K562 (cell line): ENCODE results near the gene BRCA1. TPM values are rescaled to one million over a fixed set of nuclear protein-coding genes. Genes with fewer than 3 reads are reported as not detected.

ENCODE experiments used
- CBFB ChIP-seq: sonication (generic); formaldehyde crosslinking; IDR thresholded peaks from 2 replicates; pipeline ENCODE4 v1.4.0; 2020; ENCODE audit warnings: mild to moderate bottlenecking, missing genetic modification reagents
- GABPA ChIP-seq: fragments of 200-800 bp; sonication (Bioruptor generic); conservative IDR thresholded peaks from 2 replicates; pipeline ENCODE4 v1.6.1; 2016; ENCODE audit warnings: low read depth, missing genetic modification characterization, missing compliant biosample characterization
- IRF1 ChIP-seq: sonication (generic); formaldehyde crosslinking; IDR thresholded peaks from 2 replicates; pipeline ENCODE4 v1.8.0; 2022; ENCODE audit warnings: missing genetic modification reagents, mild to moderate bottlenecking, borderline replicate concordance
- PKNOX1 ChIP-seq: fragments of 450-650 bp; IDR thresholded peaks from 2 replicates; pipeline ENCODE4 v1.6.1; 2016
- PREB ChIP-seq: sonication (generic); formaldehyde crosslinking; IDR thresholded peaks from 2 replicates; pipeline ENCODE4 v1.8.1; 2023; ENCODE audit warnings: mild to moderate bottlenecking, missing genetic modification reagents
- SMARCC2 ChIP-seq: fragments of 450-650 bp; IDR thresholded peaks from 2 replicates; pipeline ENCODE4 v1.6.1; 2017; ENCODE audit warnings: antibody characterized with exemption, moderate library complexity, mild to moderate bottlenecking, low read depth
- polyA plus RNA-seq, 8 experiments: library from polyadenylated mRNA; depleted of rRNA in 4 of 8; stranded (reverse) in 5 of 8; unstranded in 3 of 8; fragments of >200 nt; fragmentation: Nextera tagmentation in 2 of 8; fragmentation: Illumina TruSeq in 1 of 8; extraction: Ambion mirVana in 2 of 8; extraction: Trizol in 1 of 8; gene quantifications; 2 replicates each; pipeline versions ENCODE4 v1.2.1 to v1.2.3, GENCODE V29; 2011 to 2014; ENCODE audit warnings: inconsistent platforms in 1 of 8, missing spikeins in 1 of 8
- total RNA-seq, 7 experiments: library from RNA; depleted of rRNA in 6 of 7; stranded (reverse); fragments of >200 nt in 6 of 7; fragmentation: Illumina TruSeq in 2 of 7; extraction: Trizol in 2 of 7; gene quantifications; 2 replicates each; pipeline versions ENCODE4 v1.2.1 to v1.2.3, GENCODE V29; 2011 to 2021; ENCODE audit warnings: low replicate concordance in 1 of 7
- TF ChIP-seq, protein P1 (sequence below): fragments of 450-650 bp; IDR thresholded peaks from 2 replicates; pipeline ENCODE4 v1.6.1; 2016; ENCODE audit warnings: low read depth
- TF ChIP-seq, protein P2 (sequence below): fragments of 450-650 bp; formaldehyde crosslinking; IDR thresholded peaks from 2 replicates; pipeline ENCODE4 v1.4.0; 2020; ENCODE audit warnings: mild to moderate bottlenecking, moderate library complexity
- TF ChIP-seq, protein P3 (sequence below), 2 experiments: IDR thresholded peaks; 2 replicates each; pipeline ENCODE4 v1.6.1; 2012; ENCODE audit warnings: improper control_type of control experiment in 2 of 2, low read depth in 2 of 2, low read length in 2 of 2, borderline replicate concordance in 1 of 2

Gene BRCA1
- total and polyA plus RNA-seq, 9 of the 15 experiments (the other 6 are each of a cell fraction or from before 2014, with no cell fraction given): 25.9 to 95.3 (median 62.3) TPM

GRCh38 chr17:43020789-43021740 lies 104.1 kb downstream of the BRCA1 start (continued):
- no peak for TF ChIP-seq PREB (CRISPR knock-in tag)
- no peak for TF ChIP-seq IRF1 (CRISPR knock-in tag)
- TF ChIP-seq SMARCC2: peak; percentile 75
- TF ChIP-seq PKNOX1: peak; percentile 86
- TF ChIP-seq GABPA (tag): no peak
- TF ChIP-seq, protein P1, sequence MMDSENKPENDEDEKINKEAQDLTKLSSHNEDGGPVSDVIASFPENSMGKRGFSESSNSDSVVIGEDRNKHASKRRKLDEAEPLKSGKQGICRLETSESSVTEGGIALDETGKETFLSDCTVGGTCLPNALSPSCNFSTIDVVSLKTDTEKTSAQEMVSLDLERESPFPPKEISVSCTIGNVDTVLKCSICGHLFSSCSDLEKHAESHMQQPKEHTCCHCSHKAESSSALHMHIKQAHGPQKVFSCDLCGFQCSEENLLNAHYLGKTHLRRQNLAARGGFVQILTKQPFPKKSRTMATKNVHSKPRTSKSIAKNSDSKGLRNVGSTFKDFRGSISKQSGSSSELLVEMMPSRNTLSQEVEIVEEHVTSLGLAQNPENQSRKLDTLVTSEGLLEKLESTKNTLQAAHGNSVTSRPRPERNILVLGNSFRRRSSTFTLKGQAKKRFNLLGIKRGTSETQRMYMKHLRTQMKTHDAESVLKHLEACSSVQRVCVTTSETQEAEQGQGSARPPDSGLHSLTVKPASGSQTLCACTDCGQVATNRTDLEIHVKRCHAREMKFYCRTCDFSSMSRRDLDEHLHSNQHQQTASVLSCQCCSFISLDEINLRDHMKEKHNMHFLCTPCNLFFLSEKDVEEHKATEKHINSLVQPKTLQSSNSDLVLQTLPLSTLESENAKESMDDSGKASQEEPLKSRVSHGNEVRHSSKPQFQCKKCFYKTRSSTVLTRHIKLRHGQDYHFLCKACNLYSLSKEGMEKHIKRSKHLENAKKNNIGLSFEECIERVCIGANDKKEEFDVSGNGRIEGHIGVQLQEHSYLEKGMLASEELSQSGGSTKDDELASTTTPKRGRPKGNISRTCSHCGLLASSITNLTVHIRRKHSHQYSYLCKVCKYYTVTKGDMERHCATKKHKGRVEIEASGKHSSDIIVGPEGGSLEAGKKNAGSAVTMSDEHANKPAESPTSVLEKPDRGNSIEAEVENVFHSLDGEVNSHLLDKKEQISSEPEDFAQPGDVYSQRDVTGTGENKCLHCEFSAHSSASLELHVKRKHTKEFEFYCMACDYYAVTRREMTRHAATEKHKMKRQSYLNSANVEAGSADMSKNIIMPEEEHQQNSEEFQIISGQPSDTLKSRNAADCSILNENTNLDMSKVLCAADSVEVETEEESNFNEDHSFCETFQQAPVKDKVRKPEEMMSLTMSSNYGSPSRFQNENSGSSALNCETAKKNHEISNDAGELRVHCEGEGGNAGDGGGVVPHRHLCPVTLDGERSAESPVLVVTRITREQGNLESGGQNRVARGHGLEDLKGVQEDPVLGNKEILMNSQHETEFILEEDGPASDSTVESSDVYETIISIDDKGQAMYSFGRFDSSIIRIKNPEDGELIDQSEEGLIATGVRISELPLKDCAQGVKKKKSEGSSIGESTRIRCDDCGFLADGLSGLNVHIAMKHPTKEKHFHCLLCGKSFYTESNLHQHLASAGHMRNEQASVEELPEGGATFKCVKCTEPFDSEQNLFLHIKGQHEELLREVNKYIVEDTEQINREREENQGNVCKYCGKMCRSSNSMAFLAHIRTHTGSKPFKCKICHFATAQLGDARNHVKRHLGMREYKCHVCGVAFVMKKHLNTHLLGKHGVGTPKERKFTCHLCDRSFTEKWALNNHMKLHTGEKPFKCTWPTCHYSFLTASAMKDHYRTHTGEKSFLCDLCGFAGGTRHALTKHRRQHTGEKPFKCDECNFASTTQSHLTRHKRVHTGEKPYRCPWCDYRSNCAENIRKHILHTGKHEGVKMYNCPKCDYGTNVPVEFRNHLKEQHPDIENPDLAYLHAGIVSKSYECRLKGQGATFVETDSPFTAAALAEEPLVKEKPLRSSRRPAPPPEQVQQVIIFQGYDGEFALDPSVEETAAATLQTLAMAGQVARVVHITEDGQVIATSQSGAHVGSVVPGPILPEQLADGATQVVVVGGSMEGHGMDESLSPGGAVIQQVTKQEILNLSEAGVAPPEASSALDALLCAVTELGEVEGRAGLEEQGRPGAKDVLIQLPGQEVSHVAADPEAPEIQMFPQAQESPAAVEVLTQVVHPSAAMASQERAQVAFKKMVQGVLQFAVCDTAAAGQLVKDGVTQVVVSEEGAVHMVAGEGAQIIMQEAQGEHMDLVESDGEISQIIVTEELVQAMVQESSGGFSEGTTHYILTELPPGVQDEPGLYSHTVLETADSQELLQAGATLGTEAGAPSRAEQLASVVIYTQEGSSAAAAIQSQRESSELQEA: no peak
- TF ChIP-seq CBFB (CRISPR knock-in tag): no peak
- TF ChIP-seq, protein P2, sequence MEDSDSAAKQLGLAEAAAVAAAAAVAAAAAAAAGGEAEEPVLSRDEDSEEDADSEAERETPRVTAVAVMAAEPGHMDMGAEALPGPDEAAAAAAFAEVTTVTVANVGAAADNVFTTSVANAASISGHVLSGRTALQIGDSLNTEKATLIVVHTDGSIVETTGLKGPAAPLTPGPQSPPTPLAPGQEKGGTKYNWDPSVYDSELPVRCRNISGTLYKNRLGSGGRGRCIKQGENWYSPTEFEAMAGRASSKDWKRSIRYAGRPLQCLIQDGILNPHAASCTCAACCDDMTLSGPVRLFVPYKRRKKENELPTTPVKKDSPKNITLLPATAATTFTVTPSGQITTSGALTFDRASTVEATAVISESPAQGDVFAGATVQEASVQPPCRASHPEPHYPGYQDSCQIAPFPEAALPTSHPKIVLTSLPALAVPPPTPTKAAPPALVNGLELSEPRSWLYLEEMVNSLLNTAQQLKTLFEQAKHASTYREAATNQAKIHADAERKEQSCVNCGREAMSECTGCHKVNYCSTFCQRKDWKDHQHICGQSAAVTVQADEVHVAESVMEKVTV: no peak
- TF ChIP-seq, protein P3, sequence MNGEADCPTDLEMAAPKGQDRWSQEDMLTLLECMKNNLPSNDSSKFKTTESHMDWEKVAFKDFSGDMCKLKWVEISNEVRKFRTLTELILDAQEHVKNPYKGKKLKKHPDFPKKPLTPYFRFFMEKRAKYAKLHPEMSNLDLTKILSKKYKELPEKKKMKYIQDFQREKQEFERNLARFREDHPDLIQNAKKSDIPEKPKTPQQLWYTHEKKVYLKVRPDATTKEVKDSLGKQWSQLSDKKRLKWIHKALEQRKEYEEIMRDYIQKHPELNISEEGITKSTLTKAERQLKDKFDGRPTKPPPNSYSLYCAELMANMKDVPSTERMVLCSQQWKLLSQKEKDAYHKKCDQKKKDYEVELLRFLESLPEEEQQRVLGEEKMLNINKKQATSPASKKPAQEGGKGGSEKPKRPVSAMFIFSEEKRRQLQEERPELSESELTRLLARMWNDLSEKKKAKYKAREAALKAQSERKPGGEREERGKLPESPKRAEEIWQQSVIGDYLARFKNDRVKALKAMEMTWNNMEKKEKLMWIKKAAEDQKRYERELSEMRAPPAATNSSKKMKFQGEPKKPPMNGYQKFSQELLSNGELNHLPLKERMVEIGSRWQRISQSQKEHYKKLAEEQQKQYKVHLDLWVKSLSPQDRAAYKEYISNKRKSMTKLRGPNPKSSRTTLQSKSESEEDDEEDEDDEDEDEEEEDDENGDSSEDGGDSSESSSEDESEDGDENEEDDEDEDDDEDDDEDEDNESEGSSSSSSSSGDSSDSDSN (IDR thresholded peaks at IDR 0.05; ENCODE audit: borderline replicate concordance in 1 of 2, low read depth in 2 of 2, low read length in 2 of 2): peak in 1 of 2 experiments; percentile 58; a peak in 1 of 4 replicates
